ENCODE results near the gene MYO1E. TPM values are rescaled to one million over a fixed set of nuclear protein-coding genes. Genes with fewer than 3 reads are reported as not detected.
"Not testable (repeated sequence)": the region's sequence is repeated elsewhere in the genome, so short reads cannot be mapped to it uniquely, and the experiment has no call there.

MYO1E gene
- polyA plus RNA-seq, 1 experiment, result 34.0 TPM

- peaks cover 4% of the 10 kb centered on the region; the same call in 1 of the 2 replicates for H3K27me3 ChIP-seq (ENCODE audit: control insufficient read depth, insufficient read depth, low read length)
- 0 out of 2 replicates have a peak, but pooled peaks have one; percentile 13 for TF ChIP-seq CTCF (IDR thresholded peaks at IDR 0.05; ENCODE audit: insufficient read depth, low read depth, low read length)
- CTCF ChIA-PET, result interaction anchor here (0.9 kb wide), 1 partner anchor 21 kb away, joined by 3 read pairs; no protein-coding TSS in a partner anchor
- H3K36me3 ChIP-seq (ENCODE audit: control insufficient read depth, insufficient read depth, low read length), result no peaks in the 10 kb centered on the region
- H3K4me3 ChIP-seq (ENCODE audit: low read depth, low read length), result no peak overlapping the region
- no peak for DNase-seq (ENCODE audit: low read depth)
- POLR2A ChIA-PET, result no interaction called here
These were observed 24.0 kb upstream of the MYO1E start for GRCh38 chr15:59396679-59397078.

GRCh38 chr15:59396211-59396610 lies 23.5 kb upstream of the MYO1E start:
- Histone ChIP-seq H3K4me3 (ENCODE audit: low read depth, low read length) (no peak overlapping the region), H3K36me3 (ENCODE audit: control insufficient read depth, insufficient read depth, low read length) (no peaks in the 10 kb centered on the region), H3K27me3 (ENCODE audit: control insufficient read depth, insufficient read depth, low read length) (peaks cover 4% of the 10 kb centered on the region; the same call in 1 of the 2 replicates)
- no peak for TF ChIP-seq CTCF (IDR thresholded peaks at IDR 0.05; ENCODE audit: insufficient read depth, low read depth, low read length)
- CTCF ChIA-PET, result interaction anchor here (0.9 kb wide), 1 partner anchor 22 kb away, joined by 3 read pairs; no protein-coding TSS in a partner anchor
- POLR2A ChIA-PET, result no interaction called here
- no peak for DNase-seq (ENCODE audit: low read depth)

DNA sequence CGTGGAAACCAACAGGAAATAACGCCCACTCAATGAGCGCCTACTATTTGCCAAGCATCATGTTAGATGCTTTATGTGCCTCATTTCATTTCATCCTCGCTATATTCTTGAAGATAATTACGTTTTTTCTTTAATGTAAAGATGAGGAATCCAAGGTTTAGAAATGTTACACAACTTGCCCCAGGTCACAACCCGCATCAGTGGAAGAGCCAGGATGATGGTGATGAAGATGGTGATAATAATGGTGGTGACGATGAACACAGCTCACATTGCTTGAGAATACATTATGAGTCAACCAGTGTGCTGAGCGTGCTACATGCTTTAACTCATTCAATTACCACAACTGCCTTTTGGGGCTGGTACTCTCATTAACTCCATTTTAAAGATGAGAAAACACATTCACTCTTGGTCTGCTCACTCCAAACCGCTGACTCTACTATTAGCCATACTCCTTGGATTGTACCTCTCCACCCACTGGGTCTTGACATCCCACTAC lies 21.5 kb upstream of the MYO1E start:
- CTCF ChIA-PET, result no interaction called here
- POLR2A ChIA-PET, result no interaction called here

GRCh38 chr15:59392299-59392698 lies 19.6 kb upstream of the MYO1E start:
- CTCF ChIA-PET, result no interaction called here
- no peak for DNase-seq (ENCODE audit: low read depth)
- POLR2A ChIA-PET, result no interaction called here
- H3K27me3 ChIP-seq (ENCODE audit: control insufficient read depth, insufficient read depth, low read length), result 0 out of 2 replicates have a peak, but pooled peaks cover 4% of the 10 kb centered on the region
- H3K4me3 ChIP-seq (ENCODE audit: low read depth, low read length), result no peak overlapping the region
- no peaks in the 10 kb centered on the region for H3K36me3 ChIP-seq (ENCODE audit: control insufficient read depth, insufficient read depth, low read length)
- no peak for TF ChIP-seq CTCF (IDR thresholded peaks at IDR 0.05; ENCODE audit: insufficient read depth, low read depth, low read length)

More for the DNA sequence above, 21.5 kb upstream of the MYO1E start:
- no peak for DNase-seq (ENCODE audit: low read depth)
- H3K27me3 ChIP-seq (ENCODE audit: control insufficient read depth, insufficient read depth, low read length), result peaks cover 4% of the 10 kb centered on the region; the same call in 1 of the 2 replicates
- TF ChIP-seq CTCF (IDR thresholded peaks at IDR 0.05; ENCODE audit: insufficient read depth, low read depth, low read length), result no peak
- H3K4me3 ChIP-seq (ENCODE audit: low read depth, low read length), result no peak overlapping the region
- H3K36me3 ChIP-seq (ENCODE audit: control insufficient read depth, insufficient read depth, low read length), result no peaks in the 10 kb centered on the region

DNA sequence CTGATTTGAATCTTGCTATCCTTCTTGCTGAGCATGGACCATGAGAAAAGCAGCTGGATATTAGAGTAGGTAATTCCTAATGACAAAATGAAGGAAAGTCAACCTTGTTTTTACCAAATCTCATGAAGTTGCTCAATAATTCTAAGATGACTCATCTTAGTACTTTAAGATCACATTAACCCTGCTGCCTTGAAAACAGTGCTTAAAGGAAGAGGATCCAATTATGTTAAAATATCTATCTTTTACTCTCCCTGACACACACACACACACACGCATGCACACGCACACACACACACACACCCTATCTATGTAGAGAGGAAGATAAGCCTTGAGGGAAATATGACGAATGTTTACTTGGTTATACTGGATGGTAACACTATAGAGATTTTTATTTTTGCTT lies 16.0 kb upstream of the MYO1E start:
- H3K4me3 ChIP-seq (ENCODE audit: low read depth, low read length), result no peak overlapping the region
- no peak for TF ChIP-seq CTCF (IDR thresholded peaks at IDR 0.05; ENCODE audit: insufficient read depth, low read depth, low read length)
- no peak for DNase-seq (ENCODE audit: low read depth)
- no peaks in the 10 kb centered on the region for H3K27me3 ChIP-seq (ENCODE audit: control insufficient read depth, insufficient read depth, low read length)
- ChIA-PET CTCF (no interaction called here), POLR2A (no interaction called here)
- H3K36me3 ChIP-seq (ENCODE audit: control insufficient read depth, insufficient read depth, low read length), result no peaks in the 10 kb centered on the region

DNA sequence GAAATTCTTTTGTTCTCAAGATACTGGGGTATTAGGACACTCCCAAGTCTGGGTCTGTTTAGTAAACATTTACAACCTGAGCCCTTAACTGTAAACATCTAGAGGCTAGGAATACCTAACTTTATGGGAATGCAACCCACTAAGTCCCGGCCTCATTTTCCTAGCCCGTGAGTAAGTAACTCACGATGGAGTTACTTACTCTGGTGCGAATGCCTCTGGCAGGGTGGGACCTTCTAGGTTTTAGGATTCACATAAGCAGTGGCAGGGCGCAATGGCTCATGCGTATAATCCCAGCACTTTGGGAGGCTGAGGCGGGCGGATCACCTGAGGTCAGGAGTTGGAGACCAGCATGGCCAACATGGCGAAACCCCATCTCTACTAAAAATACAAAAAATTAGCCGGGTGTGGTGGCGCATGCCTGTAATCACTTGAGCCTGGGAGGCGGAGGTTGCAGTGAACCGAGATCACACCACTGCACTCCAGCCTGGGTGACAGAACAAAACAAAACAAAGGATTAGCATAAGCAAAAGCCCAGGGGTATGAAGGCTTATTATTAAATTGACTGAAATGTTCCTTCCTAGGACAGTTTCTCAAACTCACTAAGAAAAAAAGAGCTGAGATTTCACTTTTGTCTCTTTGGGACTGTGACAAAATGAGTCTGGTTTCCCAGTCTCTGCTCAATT lies 14.7 kb upstream of the MYO1E start:
- H3K27me3 ChIP-seq (ENCODE audit: control insufficient read depth, insufficient read depth, low read length); DNase-seq (ENCODE audit: low read depth); H3K4me3 ChIP-seq (ENCODE audit: low read depth, low read length); H3K36me3 ChIP-seq (ENCODE audit: control insufficient read depth, insufficient read depth, low read length); POLR2A ChIA-PET: not testable (repeated sequence)
- CTCF ChIA-PET, result interaction anchor here (0.7 to 0.8 kb wide), 2 partner anchors 10 to 280 kb away, joined by 3 read pairs; no protein-coding TSS in a partner anchor

Data from BJ (cell line).